H1 (cell line): Measurements from ENCODE around the gene EPHB1. TPM values are rescaled to one million over a fixed set of nuclear protein-coding genes. Genes with fewer than 3 reads are reported as not detected.

ENCODE experiments used
- CTCF ChIA-PET: fragments of 300-600 bp; sonication (Branson Sonifier 250); formaldehyde crosslinking; loops from one replicate; lab custom pipeline; 2021; ENCODE audit not compliant: partially characterized antibody; lab: Charles Lee
- POLR2A ChIA-PET: fragments of 300-600 bp; sonication (Branson Sonifier 250); formaldehyde crosslinking; loops from one replicate; lab custom pipeline; 2021; ENCODE audit warnings: inconsistent platforms; ENCODE audit not compliant: partially characterized antibody; lab: Charles Lee
- DNase-seq, 2 experiments: peaks; one replicate each; pipeline versions ENCODE4 v3.0.0 to v3.0.0-alpha.2; 2010 to 2022; ENCODE audit warnings: low spot score in 2 of 2, low read depth in 1 of 2, mixed read lengths in 1 of 2
- FAIRE-seq: peaks from 2 replicates; lab custom pipeline; 2011; peaks lifted over from hg19 to GRCh38; lab: Jason Lieb, UNC
- H2AFZ ChIP-seq: 2 replicates; pipeline ENCODE4 v1.8.1; 2012; ENCODE audit warnings: low read length, inconsistent platforms
- H2AK5ac ChIP-seq: 2 replicates; pipeline ENCODE4 v1.6.1; 2013; ENCODE audit warnings: low read depth, low read length
- H2BK120ac ChIP-seq: replicated peaks from 2 replicates; pipeline ENCODE3; 2013; ENCODE audit warnings: low read depth, low read length, inconsistent platforms
- H2BK12ac ChIP-seq: 2 replicates; pipeline ENCODE4 v1.6.1; 2013; ENCODE audit warnings: low read depth, low read length
- H2BK15ac ChIP-seq: 2 replicates; pipeline ENCODE4 v1.6.1; 2013; ENCODE audit warnings: low read length
- H2BK20ac ChIP-seq: 2 replicates; pipeline ENCODE4 v1.6.1; 2013; ENCODE audit warnings: low read length
- H2BK5ac ChIP-seq: 2 replicates; pipeline ENCODE4 v1.6.1; 2013; ENCODE audit warnings: low read depth, low read length
- H3K14ac ChIP-seq: 2 replicates; pipeline ENCODE4 v1.6.1; 2013; ENCODE audit warnings: inconsistent platforms; ENCODE audit not compliant: insufficient read length
- H3K18ac ChIP-seq: 2 replicates; pipeline ENCODE4 v1.6.1; 2013; ENCODE audit warnings: low read length; ENCODE audit errors: extremely low read depth
- H3K23ac ChIP-seq: 2 replicates; pipeline ENCODE4 v1.6.1; 2013; ENCODE audit warnings: inconsistent platforms; ENCODE audit not compliant: insufficient read length
- H3K23me2 ChIP-seq: 2 replicates; pipeline ENCODE4 v1.6.1; 2013; ENCODE audit warnings: low read depth, low read length
- H3K27ac ChIP-seq: 2 replicates; pipeline ENCODE4 v1.6.1; 2011; ENCODE audit warnings: low read depth, low read length, inconsistent platforms
- H3K27me3 ChIP-seq, 4 experiments: replicated peaks in 1 of 4; 1 replicate in 1 of 4; 2 replicates in 3 of 4; pipeline versions ENCODE4 v1.6.1 to v1.8.1; 2011 to 2013; ENCODE audit warnings: low read length in 3 of 4, mild to moderate bottlenecking in 3 of 4, inconsistent platforms in 2 of 4, mixed read lengths in 2 of 4, moderate library complexity in 1 of 4; ENCODE audit not compliant: control insufficient read depth in 3 of 4, insufficient read depth in 3 of 4; ENCODE audit errors: extremely low read depth in 1 of 4
- H3K36me3 ChIP-seq, 4 experiments: 2 replicates each; pipeline versions ENCODE4 v1.6.1 to v1.8.1; 2011 to 2013; ENCODE audit warnings: mild to moderate bottlenecking in 4 of 4, low read length in 3 of 4, moderate library complexity in 2 of 4, control low read depth in 1 of 4, inconsistent platforms in 1 of 4; ENCODE audit not compliant: insufficient read depth in 4 of 4, control insufficient read depth in 2 of 4
- H3K4ac ChIP-seq: replicated peaks from 2 replicates; pipeline ENCODE3; 2013; ENCODE audit warnings: low read length, low read depth, mixed read lengths, inconsistent platforms; ENCODE audit not compliant: insufficient read length
- H3K4me1 ChIP-seq, 4 experiments: replicated peaks in 1 of 4; 1 replicate in 1 of 4; 2 replicates in 3 of 4; pipeline versions ENCODE4 v1.6.1 to v1.8.1; 2011 to 2013; ENCODE audit warnings: low read length in 3 of 4, inconsistent platforms in 2 of 4, mixed read lengths in 1 of 4; ENCODE audit not compliant: insufficient read depth in 4 of 4, control insufficient read depth in 3 of 4
- H3K4me2 ChIP-seq, 2 experiments: 2 replicates each; pipeline versions ENCODE4 v1.6.1 to v1.8.1; 2011 to 2013; ENCODE audit warnings: low read depth in 2 of 2, low read length in 2 of 2, control low read depth in 1 of 2, inconsistent platforms in 1 of 2, mild to moderate bottlenecking in 1 of 2; ENCODE audit not compliant: insufficient read depth in 1 of 2
- H3K4me3 ChIP-seq, 4 experiments: fragments of 200-600, 300-600 bp in 1 of 4; sonication (generic), shearing (Covaris generic), sonication (Bioruptor Twin) in 1 of 4; 2 replicates each; pipeline versions ENCODE4 v1.5.1 to v1.8.1; 2011 to 2016; ENCODE audit warnings: low read length in 4 of 4, low read depth in 3 of 4, control low read depth in 2 of 4, inconsistent platforms in 2 of 4, mild to moderate bottlenecking in 2 of 4, mixed read lengths in 1 of 4, moderate library complexity in 1 of 4; ENCODE audit not compliant: insufficient read depth in 2 of 4; ENCODE audit errors: extremely low read depth in 1 of 4
- H3K56ac ChIP-seq: replicated peaks from 2 replicates; pipeline ENCODE3; 2013; ENCODE audit warnings: low read depth, mild to moderate bottlenecking, mixed read lengths, low read length, inconsistent platforms; ENCODE audit not compliant: insufficient read length
- H3K79me1 ChIP-seq: 2 replicates; pipeline ENCODE4 v1.6.1; 2013; ENCODE audit warnings: low read depth, low read length, control low read depth
- H3K79me2 ChIP-seq, 2 experiments: 2 replicates each; pipeline versions ENCODE4 v1.6.1 to v1.8.1; 2012 to 2013; ENCODE audit warnings: low read length in 2 of 2, mild to moderate bottlenecking in 2 of 2, inconsistent platforms in 1 of 2; ENCODE audit not compliant: insufficient read depth in 2 of 2, control insufficient read depth in 1 of 2
- H3K9ac ChIP-seq, 4 experiments: replicated peaks in 1 of 4; 1 replicate in 1 of 4; 2 replicates in 3 of 4; pipeline versions ENCODE4 v1.6.1 to v1.8.1; 2011 to 2013; ENCODE audit warnings: low read depth in 3 of 4, low read length in 3 of 4, control low read depth in 2 of 4, mild to moderate bottlenecking in 2 of 4, moderate library complexity in 2 of 4, inconsistent platforms in 1 of 4; ENCODE audit errors: extremely low read depth in 1 of 4
- H3K9me3 ChIP-seq, 2 experiments: 2 replicates each; pipeline versions ENCODE4 v1.6.1 to v1.8.1; 2012 to 2013; ENCODE audit warnings: mild to moderate bottlenecking in 2 of 2, moderate library complexity in 2 of 2, control low read depth in 1 of 2, inconsistent platforms in 1 of 2, low read depth in 1 of 2, low read length in 1 of 2, mixed read lengths in 1 of 2; ENCODE audit not compliant: insufficient read depth in 2 of 2
- H4K20me1 ChIP-seq, 2 experiments: replicated peaks in 1 of 2; 2 replicates each; pipeline versions ENCODE3 to v1.8.1; 2011 to 2013; ENCODE audit warnings: inconsistent platforms in 2 of 2, low read length in 2 of 2, mild to moderate bottlenecking in 1 of 2; ENCODE audit not compliant: insufficient read depth in 2 of 2, control insufficient read depth in 1 of 2
- H4K5ac ChIP-seq: 2 replicates; pipeline ENCODE4 v1.6.1; 2013; ENCODE audit warnings: low read length, low read depth, mixed read lengths, inconsistent platforms; ENCODE audit not compliant: insufficient read length
- H4K8ac ChIP-seq: 2 replicates; pipeline ENCODE4 v1.8.0; 2013; ENCODE audit warnings: mild to moderate bottlenecking, moderate library complexity, low read length, inconsistent platforms; ENCODE audit not compliant: insufficient read depth; ENCODE audit errors: extremely low read depth
- H4K91ac ChIP-seq: replicated peaks from 2 replicates; pipeline ENCODE3; 2013; ENCODE audit warnings: low read length, mixed read lengths, inconsistent platforms; ENCODE audit not compliant: insufficient read length
- BCL11A ChIP-seq, 2 experiments: IDR thresholded peaks; one replicate each; pipeline ENCODE4 v1.6.1; 2011; ENCODE audit warnings: low read depth in 2 of 2, low read length in 2 of 2, mild to moderate bottlenecking in 2 of 2
- BRCA1 ChIP-seq: IDR thresholded peaks from 2 replicates; pipeline ENCODE4 v1.6.1; 2012; ENCODE audit warnings: low read depth, low read length, improper control_type of control experiment
- HDAC6 ChIP-seq: IDR thresholded peaks from one replicate; pipeline ENCODE4 v1.7.1; 2012; ENCODE audit warnings: low read depth, mild to moderate bottlenecking, inconsistent platforms, low read length, moderate library complexity
- KDM4A ChIP-seq: IDR thresholded peaks from one replicate; pipeline ENCODE4 v1.7.1; 2012; ENCODE audit warnings: low read depth, mild to moderate bottlenecking, moderate library complexity, low read length, inconsistent platforms; ENCODE audit not compliant: severe bottlenecking
- KDM5A ChIP-seq: fragments of 200-600 bp; IDR thresholded peaks from 2 replicates; pipeline ENCODE4 v1.7.1; 2012; ENCODE audit warnings: mild to moderate bottlenecking, low read length, inconsistent platforms, mixed read lengths
- NANOG ChIP-seq: IDR thresholded peaks from 2 replicates; pipeline ENCODE4 v1.6.1; 2011; ENCODE audit warnings: low read length, low read depth, mild to moderate bottlenecking, inconsistent platforms; ENCODE audit not compliant: insufficient read depth, poor library complexity, severe bottlenecking
- NRF1 ChIP-seq: IDR thresholded peaks from 2 replicates; pipeline ENCODE4 v1.6.1; 2011; ENCODE audit warnings: mild to moderate bottlenecking, low read depth, low read length, improper control_type of control experiment
- POLR2A ChIP-seq, 2 experiments: IDR thresholded peaks; 1 replicate in 1 of 2; 2 replicates in 1 of 2; pipeline ENCODE4 v1.6.1; 2011; ENCODE audit warnings: low read depth in 2 of 2, low read length in 2 of 2, mild to moderate bottlenecking in 2 of 2; ENCODE audit errors: control extremely low read depth in 1 of 2
- RNF2 ChIP-seq: fragments of 200-900, 300-1000 bp; sonication (generic); IDR thresholded peaks from 2 replicates; pipeline ENCODE4 v1.7.1; 2016; ENCODE audit warnings: borderline replicate concordance, low read depth, mild to moderate bottlenecking, antibody characterized with exemption, low read length; ENCODE audit not compliant: poor library complexity, severe bottlenecking; ENCODE audit errors: missing control alignments
- RXRA ChIP-seq: IDR thresholded peaks from 2 replicates; pipeline ENCODE4 v1.6.1; 2011; ENCODE audit warnings: low read depth, mild to moderate bottlenecking, low read length, moderate library complexity; ENCODE audit not compliant: insufficient read depth
- SIN3A ChIP-seq, 2 experiments: IDR thresholded peaks in 1 of 2; conservative IDR thresholded peaks in 1 of 2; 2 replicates each; pipeline ENCODE4 v1.6.1; 2011 to 2012; ENCODE audit warnings: low read length in 2 of 2, improper control_type of control experiment in 1 of 2, low read depth in 1 of 2, mild to moderate bottlenecking in 1 of 2
- TBP ChIP-seq: IDR thresholded peaks from 2 replicates; pipeline ENCODE4 v1.6.1; 2011; ENCODE audit warnings: low read depth, low read length, improper control_type of control experiment
- ZNF274 ChIP-seq: IDR thresholded peaks from 2 replicates; pipeline ENCODE4 v1.7.0; 2012; ENCODE audit warnings: low read length, borderline replicate concordance; ENCODE audit errors: extremely low read depth
- WGBS, 2 experiments: shearing (Covaris generic) in 1 of 2; methylation state at CpG; one replicate each; pipeline versions ENCODE4 v1.1.6 to v1.1.7; 2013 to 2015; ENCODE audit warnings: low lambda C conversion rate in 2 of 2, mixed read lengths in 2 of 2, inconsistent platforms in 1 of 2, low coverage in 1 of 2, missing lambda C conversion rate in 1 of 2; ENCODE audit not compliant: insufficient replicate concordance in 2 of 2, insufficient coverage in 1 of 2, insufficient read length in 1 of 2; ENCODE audit errors: extremely low coverage in 1 of 2, missing lambda C conversion rate in 1 of 2; 5-methylcytosine and 5-hydroxymethylcytosine counted together
- polyA plus RNA-seq, 7 experiments: library from polyadenylated mRNA; depleted of rRNA in 3 of 7; stranded (reverse) in 5 of 7; unstranded in 2 of 7; fragments of >200 nt in 5 of 7; fragments of 200-250 nt in 2 of 7; gene quantifications; 1 replicate in 5 of 7; 2 replicates in 1 of 7; 4 replicates in 1 of 7; pipeline versions ENCODE4 v1.2.1 to v1.2.3, GENCODE V29; 2011 to 2013; ENCODE audit warnings: missing spikeins in 2 of 7, mixed read lengths in 2 of 7
- total RNA-seq: library from RNA; stranded (reverse); fragmentation: NEBNext Ultra II Directional; extraction: Animal tissue kit (Norgen Biotek cat#: 25700); gene quantifications from 2 replicates; pipeline ENCODE4 v1.2.1, GENCODE V29; 2021

EPHB1 gene
- total and polyA plus RNA-seq, 2 of the 8 experiments (the other 6 are each of a cell fraction or from before 2014, with no cell fraction given), result 3.5 to 5.9 TPM

DNA sequence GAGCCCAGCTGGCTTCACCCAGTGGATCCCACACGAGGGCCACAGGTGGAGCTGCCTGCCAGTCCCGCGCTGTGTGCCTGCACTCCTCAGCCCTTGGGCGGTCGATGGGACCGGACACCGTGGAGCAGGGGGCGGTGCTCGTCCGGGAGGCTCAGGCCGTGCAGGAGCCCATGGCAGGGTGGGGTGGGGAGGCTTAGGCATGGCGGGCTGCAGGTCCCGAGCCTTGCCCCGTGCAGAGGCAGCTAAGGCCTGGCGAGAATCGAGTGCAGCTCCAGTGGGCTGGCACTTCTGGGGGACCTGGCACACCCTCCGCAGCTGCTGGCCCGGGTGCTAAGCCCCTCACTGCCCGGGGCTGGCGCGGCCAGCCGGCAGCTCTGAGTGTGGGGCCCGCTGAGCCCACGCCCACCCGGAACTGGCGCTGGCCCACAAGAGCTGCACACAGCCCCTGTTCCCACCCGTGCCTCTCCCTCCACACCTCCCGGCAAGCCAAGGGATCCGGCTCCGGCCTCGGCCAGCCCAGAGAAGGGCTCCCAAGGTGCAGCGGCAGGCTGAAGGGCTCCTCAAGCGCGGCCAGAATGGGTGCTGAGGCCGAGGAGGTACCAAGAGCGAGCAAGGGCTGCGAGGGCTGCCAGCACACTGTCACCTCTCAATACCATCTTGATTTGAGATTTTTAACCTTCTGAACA, 121.4 kb downstream of the EPHB1 start:
- H3K18ac ChIP-seq, result no peak overlapping the region
- H3K4ac ChIP-seq, result no peak overlapping the region
- no peak overlapping the region for H3K23ac ChIP-seq
- no peak overlapping the region for H2BK12ac ChIP-seq
- no peaks in the 10 kb centered on the region for H4K20me1 ChIP-seq
- H4K5ac ChIP-seq, result no peak overlapping the region
- no peak overlapping the region for H2BK20ac ChIP-seq
- POLR2A ChIA-PET, result no interaction called here
- no peak overlapping the region for H3K9ac ChIP-seq
- no peaks in the 10 kb centered on the region for H3K36me3 ChIP-seq
- H4K91ac ChIP-seq, result no peak overlapping the region
- no peaks in the 10 kb centered on the region for H3K27me3 ChIP-seq
- H3K9me3 ChIP-seq, result peaks cover 0 to 5% of the 10 kb centered on the region in 2 experiments; a peak in 1 of 4 replicates
- no peak overlapping the region for H3K56ac ChIP-seq
- DNase-seq, result no peak
- no peak overlapping the region for H3K27ac ChIP-seq
- no peak overlapping the region for H3K4me2 ChIP-seq
- no peaks in the 10 kb centered on the region for H3K4me1 ChIP-seq
- H3K79me2 ChIP-seq, result no peaks in the 10 kb centered on the region
- H4K8ac ChIP-seq, result no peak overlapping the region
- no peak for FAIRE-seq
- H3K14ac ChIP-seq, result no peak overlapping the region
- WGBS, 2 experiments, result 93% methylated on average over 32 of the region's 37 CpGs; no CpG with 5 or more reads in 1 of the 2 experiments
- no peak overlapping the region for H2BK15ac ChIP-seq
- H3K23me2 ChIP-seq, result no peaks in the 10 kb centered on the region
- H2BK120ac ChIP-seq, result no peak overlapping the region
- H2AFZ ChIP-seq, result no peak overlapping the region
- no peak overlapping the region for H2BK5ac ChIP-seq
- CTCF ChIA-PET, result no interaction called here
- H3K79me1 ChIP-seq, result no peaks in the 10 kb centered on the region
- H3K4me3 ChIP-seq, result no peak overlapping the region
- H2AK5ac ChIP-seq, result no peak overlapping the region
- no peak for TF ChIP-seq BCL11A (IDR thresholded peaks at IDR 0.05; ENCODE audit: low read depth in 2 of 2, low read length in 2 of 2)
- no peak for TF ChIP-seq TBP
- TF ChIP-seq BRCA1, result no peak
- no peak for TF ChIP-seq KDM5A
- TF ChIP-seq NRF1, result no peak
- TF ChIP-seq POLR2A (IDR thresholded peaks at IDR 0.05; ENCODE audit: control extremely low read depth in 1 of 2, low read depth in 2 of 2, low read length in 2 of 2), result no peak
- TF ChIP-seq NANOG, result no peak
- TF ChIP-seq HDAC6, result no peak
- TF ChIP-seq RNF2, result no peak
- TF ChIP-seq KDM4A, result no peak
- TF ChIP-seq SIN3A (conservative IDR thresholded peaks at IDR 0.05 in 1 of 2, IDR thresholded peaks at IDR 0.05 in 1 of 2; ENCODE audit: low read depth in 1 of 2, low read length in 2 of 2), result no peak
- TF ChIP-seq ZNF274, result no peak
- no peak for TF ChIP-seq RXRA
